ENCODE data around the gene FTH1.
"Not testable (repeated sequence)": the region's sequence is repeated elsewhere in the genome, so short reads cannot be mapped to it uniquely, and the experiment has no call there.

The FTH1 gene

GRCh38 chr11:61967116-61967923, at the start of gene FTH1:
FTH1 (minus strand) TSS chr11:61967634; CDS start chr11:61967425, 209 bp downstream.
- DNase-seq (ENCODE audit: low read depth in 2 of 2): peak; percentile 72 to 80

GRCh38 chr11:62015615-62016014, 48.2 kb upstream of the FTH1 start:
- no peak for DNase-seq (ENCODE audit: low read depth in 2 of 2)

- DNase-seq (ENCODE audit: low read depth in 2 of 2): no peak
These were observed 46.4 kb upstream of the FTH1 start for GRCh38 chr11:62013537-62014476.

GRCh38 chr11:62012832-62013461, 45.5 kb upstream of the FTH1 start:
- no peak for DNase-seq (ENCODE audit: low read depth in 2 of 2)

- no peak for DNase-seq (ENCODE audit: low read depth in 2 of 2)
These were observed 45.0 kb upstream of the FTH1 start for GRCh38 chr11:62012451-62012831.

GRCh38 chr11:62011881-62012280, 44.4 kb upstream of the FTH1 start:
- DNase-seq (ENCODE audit: low read depth in 2 of 2): no peak

GRCh38 chr11:62010935-62011528, 43.6 kb upstream of the FTH1 start:
- no peak for DNase-seq (ENCODE audit: low read depth in 2 of 2)

- DNase-seq (ENCODE audit: low read depth in 2 of 2): no peak
These were observed 40.8 kb upstream of the FTH1 start for GRCh38 chr11:62008193-62008592.

GRCh38 chr11:62004473-62004872, 37.0 kb upstream of the FTH1 start:
- no peak for DNase-seq (ENCODE audit: low read depth in 2 of 2)

- DNase-seq (ENCODE audit: low read depth in 2 of 2): not testable (repeated sequence)
These were observed 34.8 kb upstream of the FTH1 start for GRCh38 chr11:62002283-62002682.

GRCh38 chr11:62001450-62002191, 34.2 kb upstream of the FTH1 start:
- DNase-seq (ENCODE audit: low read depth in 2 of 2): no peak

GRCh38 chr11:62000539-62001446, 33.4 kb upstream of the FTH1 start:
- DNase-seq (ENCODE audit: low read depth in 2 of 2): no peak

- DNase-seq (ENCODE audit: low read depth in 2 of 2): no peak
These were observed 31.9 kb upstream of the FTH1 start for GRCh38 chr11:61999141-61999975.

- no peak for DNase-seq (ENCODE audit: low read depth in 2 of 2)
These were observed 29.5 kb upstream of the FTH1 start for GRCh38 chr11:61996933-61997332.

GRCh38 chr11:61994981-61995380, 27.5 kb upstream of the FTH1 start:
- DNase-seq (ENCODE audit: low read depth in 2 of 2): no peak

GRCh38 chr11:61985869-61986268, 18.4 kb upstream of the FTH1 start:
- no peak for DNase-seq (ENCODE audit: low read depth in 2 of 2)

GRCh38 chr11:61983419-61983818, 16.0 kb upstream of the FTH1 start:
- no peak for DNase-seq (ENCODE audit: low read depth in 2 of 2)

- no peak for DNase-seq (ENCODE audit: low read depth in 2 of 2)
These were observed 13.5 kb upstream of the FTH1 start for GRCh38 chr11:61980783-61981541.

All from stimulated activated CD4-positive, alpha-beta T cell treated with anti-CD3 and anti-CD28 coated beads, Interleukin-12 subunit alpha, Interleukin-12 subunit beta, amount 100 ng/mL, for 24 hours (primary cell).